Heart left ventricle (tissue), 16 donors: ENCODE data around the gene KRT10. TPM values are rescaled to one million over a fixed set of nuclear protein-coding genes. Genes with fewer than 3 reads are reported as not detected.
A peak's percentile ranks its signal among the peaks of the same experiment; 100 is the strongest.

ENCODE experiments used
- ATAC-seq, 4 donors: fragments of 200-7000 bp; cut with Tn5 transposase; one replicate each; pipeline ENCODE4 v1.9.1; 2020 to 2022; ENCODE audit warnings: moderate library complexity in 4 of 4, mild to moderate bottlenecking in 3 of 4, moderate number of reproducible peaks in 1 of 4
- DNase-seq, 5 donors: peaks; one replicate each; pipeline ENCODE4 v3.0.0-alpha.2; 2020
- H3K27ac ChIP-seq, 12 donors: fragments of 200-600 bp; sonication (generic) in 4 of 12; one replicate each; pipeline versions ENCODE4 v1.5.0 to v1.8.0; 2016 to 2022; ENCODE audit warnings: mild to moderate bottlenecking in 2 of 12
- H3K27me3 ChIP-seq, 9 donors: fragments of 200-600 bp; sonication (generic) in 2 of 9; one replicate each; pipeline versions ENCODE4 v1.5.1 to v1.8.0; 2016 to 2022; ENCODE audit warnings: mild to moderate bottlenecking in 3 of 9
- H3K36me3 ChIP-seq, 9 donors: fragments of 200-600 bp; sonication (generic) in 2 of 9; one replicate each; pipeline versions ENCODE4 v1.5.0 to v1.8.0; 2018 to 2022; ENCODE audit warnings: mild to moderate bottlenecking in 2 of 9
- H3K4me1 ChIP-seq, 12 donors: fragments of 200-600 bp; sonication (generic) in 4 of 12; one replicate each; pipeline versions ENCODE4 v1.5.0 to v1.8.0; 2016 to 2022; ENCODE audit warnings: mild to moderate bottlenecking in 3 of 12
- H3K4me3 ChIP-seq, 12 donors: fragments of 200-600 bp; sonication (generic) in 4 of 12; one replicate each; pipeline versions ENCODE4 v1.5.0 to v1.8.0; 2017 to 2022; ENCODE audit warnings: mild to moderate bottlenecking in 9 of 12, moderate library complexity in 4 of 12
- H3K9me3 ChIP-seq, 12 donors: fragments of 200-600 bp; sonication (generic) in 4 of 12; one replicate each; pipeline versions ENCODE4 v1.5.0 to v1.8.0; 2016 to 2022; ENCODE audit warnings: mild to moderate bottlenecking in 1 of 12
- POLR2A ChIP-seq, 2 donors: fragments of 450-650 bp; IDR thresholded peaks; one replicate each; pipeline ENCODE4 v1.6.1; 2017; ENCODE audit warnings: antibody characterized with exemption in 2 of 2, mild to moderate bottlenecking in 2 of 2, moderate library complexity in 2 of 2
- WGBS, 4 donors: extraction: QIAGEN DNeasy Blood & Tissue Kit in 2 of 4; methylation state at CpG; one replicate each; pipeline versions ENCODE4 v1.1.5 to v1.1.7; 2013 to 2018; 5-methylcytosine and 5-hydroxymethylcytosine counted together
- intact Hi-C, 10 donors: fragments of 100-400 bp; cut with DNase I; formaldehyde crosslinking; loops; one replicate each; pipeline versions ENCODE4 v1.11.1 to v1.14.2; 2022
- polyA plus RNA-seq, 2 donors: library from polyadenylated mRNA; stranded (reverse); fragments of 200-250 nt; gene quantifications; one replicate each; pipeline ENCODE4 v1.2.3, GENCODE V29; 2013
- total RNA-seq, 9 donors: library from RNA; depleted of rRNA in 2 of 9; stranded (reverse); fragments of >200 nt in 2 of 9; fragmentation: NEBNext Ultra II Directional in 3 of 9; extraction: Animal tissue kit (Norgen Biotek cat#: 25700) in 3 of 9; gene quantifications; one replicate each; pipeline versions ENCODE4 v1.1.0 to v1.2.4, GENCODE V29; 2016 to 2023
- TF ChIP-seq, protein P1 (sequence below), 12 donors: fragments of 200-600 bp; sonication (generic) in 4 of 12; IDR thresholded peaks; one replicate each; pipeline versions ENCODE4 v1.5.0 to v1.8.0; 2018 to 2022; ENCODE audit warnings: antibody characterized with exemption in 12 of 12, mild to moderate bottlenecking in 5 of 12
- donor health status: ischemic (EF 13 %, LVEDD 7.1; RV severe dilation, severe dysfunction).
- donor health status: healthy with polysubstance abuse.
- donor health status: DM: no; HTN: yes; CAD: no.
- donor health status: DM: no; HTN: no; CAD: no.
- donor health status: ischemic (EF 25% LVEDD 6.9; RV normal size, moderate dysfunction).
- donor health status: ischemic (EF 25% LVEDD 5.7; RV mildly dilated, moderate dysfunction).
- donor health status: healthy.
- donor health status: DM: yes; HTN: yes; CAD: no.
- donor health status: ischemic (EF 35%, LVEDD 5.7; RV mildly dilated, moderate dysfunction).
- donor health status: nonischemic (EF 11% LVEDD 7.7; RV severe dilation, severe dysfunction).
- donor health status: DM: yes; HTN: yes; CAD: no.
- donor health status: PGD.
- donor health status: ischemic (EF 29% LVEDD 5.4; RV normal size, mild dysfunction).
- donor health status: nonischemic (EF 23%, LVEDD 6.1; RV moderate dilation, normal function).

Gene KRT10
- total and polyA plus RNA-seq, 11 donors = 17.6 to 81.9 (median 50.1) TPM

DNA sequence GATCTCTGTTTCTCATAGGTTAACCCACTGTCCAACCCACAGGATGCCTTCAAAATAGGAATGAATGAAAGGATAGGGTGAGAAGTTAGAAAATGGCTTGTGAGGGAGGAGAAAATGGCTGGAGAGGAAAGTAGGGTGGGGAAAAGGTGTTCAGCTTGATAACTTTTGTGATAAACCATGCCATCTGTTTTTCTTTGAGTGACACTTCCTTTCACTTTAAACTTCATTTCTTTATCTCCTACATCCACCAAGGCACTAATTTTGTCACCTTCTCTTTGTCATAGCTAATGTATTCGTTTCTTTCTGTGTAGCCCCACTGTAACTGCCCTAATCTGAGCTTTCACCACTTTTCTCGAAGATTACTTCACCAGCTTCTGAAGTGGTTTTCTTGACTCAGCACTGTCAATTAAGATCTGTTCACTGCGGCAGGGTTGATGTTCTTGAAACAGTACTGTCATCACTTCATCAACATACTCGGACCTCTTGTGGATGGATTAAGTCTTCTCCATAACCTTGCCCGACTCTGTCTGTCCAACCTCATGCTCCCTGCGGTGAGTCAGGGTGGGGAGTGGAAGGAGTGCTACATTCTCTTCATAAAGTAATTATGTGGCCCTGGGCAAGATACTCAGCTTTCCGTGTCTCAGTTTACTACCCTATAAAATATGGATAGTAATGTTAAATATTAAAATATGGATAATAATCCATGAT is 5.5 kb upstream of the KRT10 start:
- H3K27me3 ChIP-seq = no peaks in the 10 kb centered on the region
- WGBS, 4 donors = 22 to 34% (median 28%) methylated on average over 7 of the region's 7 CpGs
- TF ChIP-seq POLR2A (IDR thresholded peaks at IDR 0.05) = no peak
- intact Hi-C loops = no loop called here
- no peaks in the 10 kb centered on the region for H3K36me3 ChIP-seq
- H3K4me1 ChIP-seq = peaks cover 0 to 24% (median 13%) of the 10 kb centered on the region in 12 donors
- H3K4me3 ChIP-seq = no peak overlapping the region
- DNase-seq (no peak), ATAC-seq (peak in 1 of 4 donors; percentile 61)
- H3K9me3 ChIP-seq = no peaks in the 10 kb centered on the region
- H3K27ac ChIP-seq = peak overlapping the region; percentile 25 to 72 (median 50)

DNA sequence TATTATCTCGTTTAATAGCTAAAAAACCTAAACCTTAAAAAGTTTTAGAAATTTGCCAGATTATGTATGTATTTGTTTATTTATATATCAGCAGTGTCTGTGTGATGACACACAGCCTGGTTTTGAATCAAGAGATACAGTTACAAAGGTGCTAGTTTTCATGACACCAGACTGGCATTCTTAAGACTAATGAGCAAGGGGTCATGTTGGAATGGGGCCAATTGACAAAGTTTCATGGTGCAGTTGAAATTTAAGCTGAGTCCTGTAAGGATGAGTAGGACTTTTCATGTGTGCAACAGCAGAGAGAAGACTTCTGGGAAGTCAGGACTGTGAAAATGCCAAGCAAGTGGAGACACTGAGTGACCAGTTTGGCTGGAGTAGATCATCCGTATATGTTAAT is 3.2 kb upstream of the KRT10 start:
- DNase-seq = no peak
- Histone ChIP-seq H3K36me3 (peaks cover 0 to 3% (median 0%) of the 10 kb centered on the region in 9 donors), H3K4me1 (peaks cover 0 to 28% (median 14%) of the 10 kb centered on the region in 12 donors), H3K9me3 (no peaks in the 10 kb centered on the region), H3K4me3 (no peak overlapping the region), H3K27me3 (no peaks in the 10 kb centered on the region), H3K27ac (no peak overlapping the region)
- ATAC-seq = no peak
- 94 to 100% (median 96%) methylated on average over 2 of the region's 2 CpGs for WGBS, 4 donors
- no peak for TF ChIP-seq POLR2A (IDR thresholded peaks at IDR 0.05)
- TF ChIP-seq, protein P1, sequence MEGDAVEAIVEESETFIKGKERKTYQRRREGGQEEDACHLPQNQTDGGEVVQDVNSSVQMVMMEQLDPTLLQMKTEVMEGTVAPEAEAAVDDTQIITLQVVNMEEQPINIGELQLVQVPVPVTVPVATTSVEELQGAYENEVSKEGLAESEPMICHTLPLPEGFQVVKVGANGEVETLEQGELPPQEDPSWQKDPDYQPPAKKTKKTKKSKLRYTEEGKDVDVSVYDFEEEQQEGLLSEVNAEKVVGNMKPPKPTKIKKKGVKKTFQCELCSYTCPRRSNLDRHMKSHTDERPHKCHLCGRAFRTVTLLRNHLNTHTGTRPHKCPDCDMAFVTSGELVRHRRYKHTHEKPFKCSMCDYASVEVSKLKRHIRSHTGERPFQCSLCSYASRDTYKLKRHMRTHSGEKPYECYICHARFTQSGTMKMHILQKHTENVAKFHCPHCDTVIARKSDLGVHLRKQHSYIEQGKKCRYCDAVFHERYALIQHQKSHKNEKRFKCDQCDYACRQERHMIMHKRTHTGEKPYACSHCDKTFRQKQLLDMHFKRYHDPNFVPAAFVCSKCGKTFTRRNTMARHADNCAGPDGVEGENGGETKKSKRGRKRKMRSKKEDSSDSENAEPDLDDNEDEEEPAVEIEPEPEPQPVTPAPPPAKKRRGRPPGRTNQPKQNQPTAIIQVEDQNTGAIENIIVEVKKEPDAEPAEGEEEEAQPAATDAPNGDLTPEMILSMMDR (IDR thresholded peaks at IDR 0.05) = no peak
- intact Hi-C loops = no loop called here

DNA sequence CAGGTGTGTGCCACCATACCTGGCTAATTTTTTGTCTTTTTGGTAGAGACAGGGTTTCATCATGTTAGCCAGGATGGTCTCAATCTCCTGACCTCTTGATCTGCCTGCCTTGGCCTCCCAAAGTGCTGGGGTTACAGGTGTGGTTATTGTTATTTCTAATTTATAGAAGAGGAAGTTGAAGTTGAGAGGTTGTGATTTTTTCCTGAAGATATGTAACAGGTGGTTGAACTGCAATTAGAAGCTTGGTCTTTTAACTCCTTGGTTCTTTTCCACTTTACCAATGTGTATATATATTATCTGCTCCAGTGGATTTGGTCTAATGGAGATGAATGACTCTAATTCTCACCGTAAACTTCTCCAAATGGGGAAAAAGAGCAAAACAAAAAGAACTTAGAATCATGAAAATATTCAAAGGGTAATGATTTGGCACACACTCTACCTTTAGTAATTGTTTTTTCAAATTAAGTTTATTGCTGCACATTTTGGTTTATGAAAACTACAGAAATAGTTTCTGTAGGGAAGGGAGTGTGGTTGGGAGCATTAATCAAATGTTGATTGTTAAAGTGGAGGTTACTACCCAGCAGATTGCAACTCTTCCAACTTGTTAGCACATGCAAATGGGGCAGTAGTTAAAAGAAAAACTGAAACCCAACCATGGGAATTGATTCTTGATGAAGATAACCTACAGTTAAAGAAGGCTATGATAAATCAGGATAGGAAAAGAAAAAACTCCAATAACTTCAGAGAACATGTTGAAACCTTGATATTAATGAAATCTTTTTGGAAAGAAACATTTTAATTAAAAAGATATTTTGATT is 1.8 kb upstream of the KRT10 start:
- peaks cover 0 to 34% (median 23%) of the 10 kb centered on the region in 12 donors for H3K4me1 ChIP-seq
- no peak overlapping the region for H3K27ac ChIP-seq
- 96 to 100% (median 98%) methylated on average over 1 of the region's 1 CpG for WGBS, 4 donors
- ATAC-seq = no peak
- H3K9me3 ChIP-seq = no peaks in the 10 kb centered on the region
- no peak for DNase-seq
- H3K27me3 ChIP-seq = no peaks in the 10 kb centered on the region
- TF ChIP-seq POLR2A (IDR thresholded peaks at IDR 0.05) = no peak
- TF ChIP-seq, protein P1 (IDR thresholded peaks at IDR 0.05) = no peak
- peaks cover 0 to 3% (median 0%) of the 10 kb centered on the region in 9 donors for H3K36me3 ChIP-seq
- H3K4me3 ChIP-seq = no peak overlapping the region
- intact Hi-C loops = no loop called here

DNA sequence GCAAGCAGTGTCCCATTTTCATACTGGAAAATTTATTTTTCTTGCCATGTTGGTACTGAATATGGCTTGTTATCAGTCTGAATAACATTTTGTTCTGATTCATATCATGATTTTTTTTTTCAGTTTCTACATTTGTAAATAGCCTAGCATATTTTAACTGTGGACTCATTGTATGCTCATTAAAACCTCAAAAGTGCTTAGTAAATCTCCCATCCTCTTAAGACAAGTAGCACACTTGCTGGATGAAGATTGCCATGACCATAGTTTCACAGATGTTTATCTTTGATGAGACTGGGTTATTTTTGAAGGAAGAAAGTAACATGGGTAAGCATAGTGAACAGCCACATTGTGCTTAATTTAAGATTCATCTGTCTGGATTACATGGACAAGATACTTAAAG is 878 bp downstream of the KRT10 start:
- Histone ChIP-seq H3K36me3 (peaks cover 0 to 18% (median 9%) of the 10 kb centered on the region in 9 donors), H3K4me1 (peaks cover 0 to 31% (median 14%) of the 10 kb centered on the region in 12 donors), H3K27me3 (no peaks in the 10 kb centered on the region), H3K27ac (no peak overlapping the region), H3K9me3 (no peaks in the 10 kb centered on the region), H3K4me3 (no peak overlapping the region)
- intact Hi-C loops = no loop called here
- TF ChIP-seq, protein P1 (IDR thresholded peaks at IDR 0.05) = no peak
- TF ChIP-seq POLR2A (IDR thresholded peaks at IDR 0.05) = no peak
- DNase-seq = no peak
- no peak for ATAC-seq
